ENCODE measurements around the gene DAND5. TPM values are rescaled to one million over a fixed set of nuclear protein-coding genes. Genes with fewer than 3 reads are reported as not detected.

DAND5 gene
- total RNA-seq, 1 donor from 2014 or later, result not detected

DNA sequence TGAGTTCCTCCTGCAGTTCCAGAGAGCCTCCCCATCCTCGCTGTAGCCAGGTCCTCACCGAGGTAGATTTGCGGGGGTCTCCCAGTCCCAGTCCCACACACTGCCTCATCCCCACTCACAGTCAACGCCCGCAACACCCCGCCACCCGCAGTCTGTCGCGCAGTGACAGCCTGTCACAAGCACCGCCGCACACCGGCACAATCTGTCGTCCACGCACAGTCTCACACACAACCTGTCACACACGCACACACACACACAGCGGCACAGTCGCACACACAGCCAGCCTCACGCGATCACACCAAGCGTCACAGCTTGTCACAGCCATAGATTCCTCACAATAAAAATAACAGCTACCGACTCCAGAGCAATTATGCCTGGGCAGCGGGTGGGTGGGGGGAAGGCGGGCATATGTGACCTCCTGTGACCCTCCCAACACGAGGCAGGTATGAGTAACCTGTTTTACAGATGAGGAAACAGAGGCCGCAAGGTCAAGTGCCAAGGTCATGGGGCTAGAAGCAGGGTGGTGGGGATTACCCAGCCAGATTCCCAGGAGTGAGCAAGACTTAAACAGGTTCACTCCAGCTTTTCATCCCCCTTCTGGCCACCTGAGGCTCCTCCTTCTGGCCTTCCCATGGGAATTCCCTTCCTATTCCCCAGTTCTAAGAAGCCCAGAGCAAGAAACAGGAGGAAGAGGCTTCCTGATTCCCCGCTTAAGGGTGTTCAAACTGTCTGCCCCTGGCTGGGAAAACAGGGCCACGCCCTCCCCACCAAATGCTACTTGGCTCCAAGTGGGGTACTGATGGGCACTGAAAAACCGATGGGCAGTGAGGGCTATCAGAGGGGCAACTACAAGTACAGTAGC, 39.8 kb downstream of the DAND5 start:
- no peak for DNase-seq (ENCODE audit: low spot score)

DNA sequence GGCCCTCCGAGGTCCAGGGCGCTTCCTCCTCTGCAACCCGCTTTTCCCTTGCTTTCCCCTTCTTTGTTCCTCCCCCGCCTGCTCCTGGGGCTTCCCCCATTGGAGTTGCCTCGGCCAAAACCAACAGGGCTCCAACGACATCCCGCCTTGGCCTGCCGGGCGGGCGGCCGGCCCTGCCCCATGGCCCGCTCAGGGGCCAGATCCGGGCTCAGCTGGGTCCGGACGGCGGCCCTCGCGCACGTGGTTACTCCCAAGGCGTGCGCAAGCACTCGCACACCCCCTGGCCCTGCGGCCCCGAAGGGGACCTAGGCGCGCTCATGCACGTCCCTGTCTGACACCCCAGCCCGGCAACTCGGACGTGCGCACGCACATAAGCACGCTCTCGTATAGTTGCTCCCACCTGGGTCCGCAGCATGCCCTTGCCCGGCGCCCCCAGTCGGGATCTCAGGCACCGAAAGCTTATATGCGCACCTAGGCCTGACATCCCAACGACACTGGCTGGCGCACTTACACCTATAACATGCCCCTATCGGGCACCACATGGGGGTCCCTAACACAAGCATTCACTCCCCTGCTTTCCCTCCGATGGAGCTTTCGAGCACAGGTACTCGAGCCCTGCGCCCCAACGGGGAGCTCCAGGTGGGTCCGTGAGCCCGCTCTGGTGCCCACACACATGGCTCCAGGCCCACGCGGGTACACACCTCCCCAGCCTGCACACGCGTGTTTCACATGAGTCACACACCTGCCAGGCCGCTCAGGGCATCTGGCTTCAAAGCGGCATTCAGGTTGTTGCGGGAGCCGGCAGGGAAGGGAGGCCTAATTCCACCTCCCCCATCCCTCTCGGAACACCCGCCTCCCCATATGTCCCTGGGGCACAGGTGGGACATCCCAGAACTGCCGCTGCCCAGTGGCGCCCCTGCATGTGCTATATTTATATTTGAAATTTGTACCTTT, 40.9 kb downstream of the DAND5 start:
- DNase-seq (ENCODE audit: low spot score), result no peak

DNA sequence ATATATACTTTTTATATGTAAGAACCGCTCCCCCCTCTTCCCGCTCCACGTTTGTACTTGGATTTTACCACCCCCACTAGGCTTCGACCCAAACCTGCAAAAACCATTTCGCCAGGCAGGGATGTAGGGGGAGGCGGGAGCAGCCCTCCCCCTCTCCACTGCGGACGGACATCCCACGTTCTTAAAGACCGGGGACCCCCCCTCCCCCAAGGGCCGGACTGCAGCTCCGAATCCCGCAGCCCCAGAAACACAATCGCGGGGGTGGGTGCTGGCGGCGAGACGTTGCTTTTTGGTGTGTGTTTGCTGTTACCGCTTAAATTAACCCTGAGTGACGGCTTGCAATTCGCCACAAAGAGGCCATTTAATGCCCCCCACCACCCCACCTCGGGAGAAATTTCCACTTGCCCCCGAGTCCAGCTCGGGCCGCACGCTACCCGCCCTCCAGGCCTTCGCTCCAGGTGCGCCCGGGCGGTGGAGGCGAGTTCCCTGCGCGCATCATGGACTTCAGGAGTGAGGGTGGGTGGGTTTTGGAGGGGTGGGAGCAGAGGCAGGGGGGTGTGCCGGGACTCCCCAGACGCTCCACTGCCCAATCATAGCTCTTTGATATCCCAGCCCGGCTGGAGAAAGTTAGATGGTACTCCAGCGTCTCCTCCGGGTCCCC, 41.7 kb downstream of the DAND5 start:
- DNase-seq (ENCODE audit: low spot score), result no peak

DNA sequence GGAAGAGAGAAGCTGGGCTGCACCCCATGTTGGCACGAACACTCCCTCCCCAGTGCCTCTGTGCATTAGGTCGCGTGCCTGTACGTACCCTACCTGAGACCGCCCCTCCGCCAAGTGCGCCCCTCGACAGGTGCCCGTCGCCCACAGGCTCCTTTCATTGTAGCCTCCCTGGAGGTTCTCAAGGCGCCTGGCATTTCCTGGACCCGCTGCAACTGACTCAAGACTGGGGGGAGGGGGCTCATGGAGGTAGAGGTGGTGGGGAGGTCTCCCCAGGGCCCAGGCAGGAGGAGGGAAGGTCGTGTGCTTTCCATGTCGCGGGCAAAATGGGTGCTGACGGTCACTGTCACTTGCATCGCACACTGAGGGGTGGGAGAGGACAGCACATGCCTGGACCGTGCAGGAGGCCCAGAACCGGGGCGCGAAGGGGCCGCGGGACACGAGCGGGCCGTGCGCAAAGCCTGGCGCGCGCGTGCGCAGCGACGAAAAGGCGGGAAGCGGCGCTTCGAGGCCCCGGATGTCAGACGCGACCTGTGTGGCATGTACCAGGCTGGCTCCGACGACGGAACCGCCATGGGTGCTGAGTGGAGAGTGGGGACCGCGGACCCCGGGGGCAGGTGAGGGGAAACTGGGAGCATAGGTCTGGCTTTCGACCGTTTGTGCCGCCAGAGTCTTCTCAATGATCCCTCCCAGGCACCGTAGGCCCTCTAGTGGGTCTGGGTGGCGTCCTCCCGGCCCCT, 42.4 kb downstream of the DAND5 start:
- no peak for DNase-seq (ENCODE audit: low spot score)

DNA sequence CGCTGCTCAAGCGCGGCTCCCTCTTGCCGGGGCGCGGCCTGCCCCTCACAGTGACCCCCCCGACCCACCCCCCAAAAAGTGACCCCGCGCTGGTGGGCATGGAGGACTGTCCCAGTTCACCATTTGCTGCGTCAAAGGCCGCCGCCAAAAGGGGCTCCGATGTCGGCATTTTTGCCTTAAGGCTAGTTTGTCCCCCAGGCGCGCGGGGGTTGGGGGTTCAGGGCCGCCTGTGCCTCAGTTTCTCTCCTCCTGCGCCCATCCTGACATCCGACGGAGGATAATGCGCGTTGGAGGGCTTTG, 43.0 kb downstream of the DAND5 start:
- no peak for DNase-seq (ENCODE audit: low spot score)

- DNase-seq (ENCODE audit: low spot score), result no peak
Observed at GRCh38 chr19:13012690-13013608, 43.6 kb downstream of the DAND5 start.

GRCh38 chr19:13013649-13014048, 44.3 kb downstream of the DAND5 start:
- DNase-seq (ENCODE audit: low spot score), result no peak

DNA sequence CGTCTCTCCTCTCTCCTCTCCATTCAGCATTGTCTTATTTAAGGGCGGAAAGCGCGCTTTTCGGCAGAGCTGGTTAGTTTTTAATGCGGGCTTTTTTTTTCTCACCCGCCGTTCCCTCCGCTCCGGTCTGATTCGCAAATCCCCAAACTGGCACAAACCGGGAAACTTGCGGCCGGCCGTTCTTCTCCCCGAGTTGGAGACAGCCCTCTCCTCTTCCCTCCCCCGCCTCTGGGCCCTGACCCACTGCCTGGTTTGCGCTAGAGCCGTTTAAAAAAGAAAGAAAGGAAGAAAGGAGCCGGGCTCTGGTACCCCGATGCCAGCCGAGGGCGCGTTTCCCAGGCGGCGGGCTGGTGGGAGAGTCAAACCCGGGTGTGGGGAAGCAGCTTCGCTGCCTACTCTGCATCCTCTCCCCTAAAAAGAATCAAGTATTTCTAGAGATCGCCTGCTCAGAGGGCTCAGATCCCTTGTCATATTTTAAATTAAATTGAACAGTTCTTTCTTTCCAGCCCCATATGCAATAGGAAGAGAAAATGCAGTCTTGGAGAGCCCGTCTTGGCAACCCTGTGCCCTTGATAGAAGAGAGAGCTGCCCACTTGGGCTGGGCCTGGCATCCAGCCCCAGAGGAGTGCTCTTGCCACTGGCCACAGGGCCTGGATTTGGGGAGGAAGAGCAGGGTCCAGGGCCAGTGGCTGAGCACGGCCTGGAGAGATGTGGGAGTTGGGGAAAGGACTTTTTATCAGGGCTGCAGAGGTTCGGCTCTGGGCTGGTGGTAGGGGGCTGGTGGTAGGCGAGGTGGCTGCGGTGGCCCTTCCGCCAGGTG, 44.9 kb downstream of the DAND5 start:
- DNase-seq (ENCODE audit: low spot score), result no peak

- no peak for DNase-seq (ENCODE audit: low spot score)
Observed at GRCh38 chr19:13014921-13015280, 45.5 kb downstream of the DAND5 start.

DNA sequence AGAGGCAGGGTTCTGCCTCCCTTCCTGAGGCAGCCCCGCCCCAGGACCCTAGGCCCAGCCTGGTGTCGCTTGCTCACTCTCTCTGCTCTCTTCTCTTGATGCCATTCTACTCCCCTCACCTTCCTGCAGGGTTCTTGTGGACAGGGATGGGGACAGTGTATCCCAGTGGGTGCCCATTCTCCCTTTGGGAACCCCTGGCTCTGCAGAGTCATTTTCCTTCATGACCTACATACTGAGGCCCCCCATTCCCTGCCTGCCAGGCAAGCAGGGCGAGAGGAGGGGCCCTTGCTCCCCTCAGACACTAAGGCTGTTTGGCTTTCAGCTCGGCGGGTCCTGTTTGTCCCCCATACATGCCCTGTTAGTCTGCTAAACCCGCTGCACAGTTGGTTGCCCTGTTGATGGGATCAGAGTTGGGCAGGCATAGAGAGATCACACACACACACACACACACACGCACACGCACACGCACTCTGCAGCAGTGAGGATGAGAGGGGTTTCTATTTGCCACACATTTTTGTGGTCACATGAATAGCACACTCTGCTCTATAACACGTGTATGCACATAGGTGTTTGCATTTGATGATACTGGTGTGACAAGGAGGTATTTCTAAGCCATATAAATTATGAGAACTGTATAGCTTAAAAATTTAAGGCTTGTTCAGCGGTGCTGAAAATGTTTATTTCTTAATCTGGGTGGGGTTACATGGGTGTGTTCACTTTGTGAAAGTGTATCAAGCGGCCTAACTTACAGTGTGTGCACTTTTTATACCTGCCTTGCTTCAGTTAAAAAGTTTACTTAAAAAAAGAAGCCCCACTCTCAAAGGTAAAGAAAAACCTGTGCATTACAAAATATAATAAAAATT, 46.2 kb downstream of the DAND5 start:
- no peak for DNase-seq (ENCODE audit: low spot score)

GRCh38 chr19:13016245-13016627, 46.9 kb downstream of the DAND5 start:
- DNase-seq (ENCODE audit: low spot score), result no peak

DNA sequence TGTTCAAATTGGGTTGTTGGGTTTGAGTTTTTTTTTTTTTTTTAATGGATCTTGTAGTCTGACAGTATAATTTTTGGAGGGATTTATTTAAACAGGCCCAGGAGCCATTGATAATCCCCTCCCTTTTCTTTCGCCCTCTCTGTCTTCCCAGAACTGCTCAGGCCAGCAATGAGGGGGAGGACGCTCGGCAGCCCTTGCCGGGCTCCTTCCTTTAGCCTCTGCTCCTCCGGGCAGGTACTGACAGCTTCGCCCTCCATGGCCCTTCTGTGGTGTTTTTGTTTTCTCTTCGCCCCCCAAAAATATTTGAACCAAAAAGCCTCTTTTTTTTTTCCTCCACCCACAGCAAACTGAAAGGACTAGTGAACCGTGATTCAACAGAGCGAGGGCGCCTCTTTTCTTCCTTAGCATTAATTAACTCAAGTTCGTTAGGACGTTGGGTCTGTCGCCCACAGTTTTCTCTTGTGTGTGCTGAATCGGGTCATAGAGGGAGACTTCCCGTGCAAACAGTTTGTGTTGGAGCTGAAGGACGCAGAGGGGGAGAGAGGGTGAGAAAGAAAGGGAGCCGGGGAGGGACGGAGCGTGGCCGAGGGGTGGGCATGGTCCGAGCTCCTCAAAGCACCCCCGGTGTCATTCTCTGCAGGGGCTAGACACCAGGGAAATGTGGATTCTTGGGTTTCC, 47.4 kb downstream of the DAND5 start:
- no peak for DNase-seq (ENCODE audit: low spot score)

DNA sequence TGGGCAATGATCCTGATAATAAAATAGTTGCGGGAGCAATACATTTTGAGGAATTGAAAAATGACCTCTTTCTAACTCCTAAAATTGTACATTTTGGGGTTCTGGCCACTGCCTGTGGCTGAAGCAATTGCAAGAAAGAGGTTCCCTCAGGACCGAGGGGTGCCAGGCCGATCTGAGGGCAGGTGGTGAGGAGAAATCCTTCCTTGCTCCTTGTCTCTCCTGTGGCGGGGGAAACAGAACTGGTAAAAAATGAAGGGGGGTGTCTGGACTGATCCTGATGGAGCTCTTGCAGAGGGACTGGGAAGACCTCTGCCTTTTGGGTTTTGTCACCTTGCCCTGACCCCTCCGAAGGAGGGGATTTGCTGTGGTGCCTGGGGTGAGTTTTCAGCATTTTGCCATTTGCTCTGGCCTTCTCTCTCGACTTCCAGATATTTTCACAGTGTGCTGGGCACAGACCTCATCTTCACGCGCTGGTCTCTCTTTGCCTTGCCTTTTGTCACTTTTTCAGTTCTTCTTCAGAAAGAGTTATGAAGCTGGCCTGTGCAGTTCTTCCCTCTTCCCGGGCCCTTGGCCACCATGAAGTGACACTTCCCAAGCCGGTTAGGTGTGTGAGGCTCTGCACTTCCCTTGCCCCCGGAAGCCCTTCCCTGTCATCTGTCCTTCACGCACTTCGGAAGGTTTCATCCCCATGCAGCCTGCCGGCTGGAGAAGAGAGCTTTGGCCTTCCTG, 48.1 kb downstream of the DAND5 start:
- no peak for DNase-seq (ENCODE audit: low spot score)

GRCh38 chr19:13018035-13018914, 48.9 kb downstream of the DAND5 start:
- DNase-seq (ENCODE audit: low spot score), result no peak

GRCh38 chr19:13019332-13019731, 50.0 kb downstream of the DAND5 start:
- DNase-seq (ENCODE audit: low spot score), result no peak

DNA sequence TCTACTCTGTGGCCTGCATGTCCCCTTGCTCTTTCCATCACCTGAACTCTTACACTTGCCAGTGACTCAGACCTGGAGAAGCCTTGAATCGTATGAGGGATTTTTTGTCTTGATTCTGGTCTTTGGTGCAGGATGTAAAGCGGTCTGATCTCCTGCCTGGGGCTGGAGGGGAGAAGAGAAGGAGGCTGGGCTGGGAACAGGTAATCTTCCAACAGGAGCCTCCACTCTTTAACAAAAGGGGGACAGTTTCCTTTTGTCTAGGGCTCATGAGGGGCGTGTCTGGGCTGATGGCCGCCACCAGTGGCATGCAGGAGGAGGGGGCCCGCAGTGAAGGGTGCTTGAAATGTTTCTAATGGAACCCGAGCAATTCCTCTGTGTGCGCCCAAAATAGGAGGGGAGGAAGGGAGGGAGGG, 50.6 kb downstream of the DAND5 start:
- DNase-seq (ENCODE audit: low spot score), result no peak
